ENCODE data around the gene GAS2.

GRCh38 chr11:22713336-22713735, 46.9 kb downstream of the GAS2 start:
- no peak for TF ChIP-seq CTCF (IDR thresholded peaks at IDR 0.05; ENCODE audit: poor library complexity, severe bottlenecking)
- no peak for TF ChIP-seq EZH2 (IDR thresholded peaks at IDR 0.05; ENCODE audit: borderline replicate concordance, insufficient read depth, low read length, poor library complexity, severe bottlenecking)
- no peak for TF ChIP-seq SMC3 (conservative IDR thresholded peaks at IDR 0.05; ENCODE audit: poor library complexity)
- TF ChIP-seq EP300 (conservative IDR thresholded peaks at IDR 0.05; ENCODE audit: poor library complexity, severe bottlenecking), result no peak
- no peak for TF ChIP-seq POLR2AphosphoS5 (IDR thresholded peaks at IDR 0.05)
- no peak for TF ChIP-seq TAF1 (IDR thresholded peaks at IDR 0.05; ENCODE audit: low read depth)
- TF ChIP-seq REST (IDR thresholded peaks at IDR 0.05; ENCODE audit: borderline replicate concordance), result no peak
- no peak for TF ChIP-seq MXI1 (conservative IDR thresholded peaks at IDR 0.05; ENCODE audit: poor library complexity, severe bottlenecking)
- no peak for TF ChIP-seq RAD21 (conservative IDR thresholded peaks at IDR 0.05)

Data from neural cell (in vitro differentiated cells).